OCI-LY1 (cell line): ENCODE data around the gene PAFAH2.

ENCODE experiments used
- H2AFZ ChIP-seq: fragments of 200-600 bp; sonication (generic), shearing (Covaris generic); 2 replicates; pipeline ENCODE4 v1.6.0; 2014; ENCODE audit warnings: antibody characterized with exemption, mild to moderate bottlenecking, low read length
- H3F3A ChIP-seq: fragments of 200-600 bp; sonication (generic), shearing (Covaris generic); 2 replicates; pipeline ENCODE4 v1.6.0; 2014; ENCODE audit warnings: mild to moderate bottlenecking, antibody characterized with exemption, low read length, moderate library complexity; ENCODE audit not compliant: insufficient read depth
- H3K27ac ChIP-seq: fragments of 200-600 bp; sonication (generic); 2 replicates; pipeline ENCODE4 v1.5.1; 2014; ENCODE audit warnings: low read length, mixed run types, mild to moderate bottlenecking, low read depth; ENCODE audit not compliant: poor library complexity, severe bottlenecking
- H3K27me3 ChIP-seq: fragments of 200-600 bp; sonication (generic); 2 replicates; pipeline ENCODE4 v1.6.0; 2014; ENCODE audit warnings: antibody characterized with exemption, mild to moderate bottlenecking, low read length, moderate library complexity; ENCODE audit not compliant: insufficient read depth
- H3K36me3 ChIP-seq: fragments of 200-600 bp; sonication (generic); 2 replicates; pipeline ENCODE4 v1.6.1; 2014; ENCODE audit warnings: mild to moderate bottlenecking, antibody characterized with exemption, low read length, moderate library complexity, mixed read lengths; ENCODE audit not compliant: insufficient read depth
- H3K4me1 ChIP-seq: fragments of 200-600 bp; sonication (generic); 2 replicates; pipeline ENCODE4 v1.5.1; 2014; ENCODE audit warnings: mild to moderate bottlenecking, low read length, moderate library complexity; ENCODE audit not compliant: insufficient read depth, severe bottlenecking
- H3K4me2 ChIP-seq: fragments of 200-600 bp; sonication (generic), shearing (Covaris generic); 2 replicates; pipeline ENCODE4 v1.6.1; 2014; ENCODE audit warnings: low read length
- H3K4me3 ChIP-seq: fragments of 200-600 bp; sonication (generic); 2 replicates; pipeline ENCODE4 v1.5.1; 2014; ENCODE audit warnings: low read length, low read depth, mild to moderate bottlenecking, mixed read lengths; ENCODE audit not compliant: poor library complexity, severe bottlenecking
- H3K79me2 ChIP-seq: fragments of 200-600 bp; shearing (Covaris generic); 2 replicates; pipeline ENCODE4 v1.6.1; 2016; ENCODE audit warnings: mixed run types, low read length, mixed read lengths; ENCODE audit not compliant: insufficient read depth
- H3K9ac ChIP-seq: fragments of 200-600 bp; sonication (generic), shearing (Covaris generic); 2 replicates; pipeline ENCODE4 v1.6.1; 2014; ENCODE audit warnings: mild to moderate bottlenecking, low read length, mixed read lengths
- H3K9me2 ChIP-seq: fragments of 200-600 bp; sonication (generic), shearing (Covaris generic); 2 replicates; pipeline ENCODE4 v1.6.1; 2014; ENCODE audit warnings: low read depth, mild to moderate bottlenecking, low read length, mixed read lengths
- H3K9me3 ChIP-seq: fragments of 200-600 bp; shearing (Covaris generic); 2 replicates; pipeline ENCODE4 v1.6.1; 2014; ENCODE audit warnings: low read length, mixed read lengths
- H4K20me1 ChIP-seq: fragments of 200-600 bp; sonication (generic), shearing (Covaris generic); 2 replicates; pipeline ENCODE4 v1.6.0; 2016; ENCODE audit warnings: mild to moderate bottlenecking, low read length; ENCODE audit not compliant: insufficient read depth
- EZH2 ChIP-seq: fragments of 200-600 bp; sonication (generic), shearing (Covaris generic); IDR thresholded peaks from 2 replicates; pipeline ENCODE4 v1.8.0; 2017; ENCODE audit warnings: borderline replicate concordance, mixed run types, mild to moderate bottlenecking, antibody characterized with exemption, low read length, moderate library complexity, mixed read lengths
- TF ChIP-seq, protein P1 (sequence below): fragments of 200-600 bp; sonication (generic), shearing (Covaris generic); IDR thresholded peaks from 2 replicates; pipeline ENCODE4 v1.5.1; 2017; ENCODE audit warnings: mild to moderate bottlenecking, antibody characterized with exemption, low read length, moderate library complexity, mixed read lengths

The PAFAH2 gene

DNA sequence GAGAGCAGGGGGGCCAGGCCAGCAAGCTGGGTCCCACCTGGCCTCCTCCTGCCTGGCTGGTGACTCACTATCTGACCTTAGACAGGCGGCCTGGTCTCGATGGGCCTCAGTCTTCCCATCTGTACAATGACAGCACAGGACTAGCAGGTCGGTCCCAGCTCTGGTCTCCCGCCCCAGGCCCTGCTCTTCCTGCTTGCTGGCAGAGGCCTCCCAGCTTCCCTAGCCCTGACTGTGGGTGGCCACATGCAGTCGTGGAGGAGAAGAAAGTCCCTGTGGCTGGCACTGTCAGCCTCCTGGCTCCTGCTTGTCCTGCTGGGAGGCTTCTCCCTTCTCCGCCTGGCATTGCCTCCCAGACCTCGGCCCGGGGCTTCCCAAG is 24.5 kb upstream of the PAFAH2 start:
- H3K4me1 ChIP-seq = no peaks in the 10 kb centered on the region
- H4K20me1 ChIP-seq = no peaks in the 10 kb centered on the region
- 0 out of 2 replicates have a peak, but pooled peaks cover 13% of the 10 kb centered on the region for H3K27me3 ChIP-seq
- no peaks in the 10 kb centered on the region for H3K9me2 ChIP-seq
- no peak overlapping the region for H3K4me3 ChIP-seq
- H3K36me3 ChIP-seq = no peaks in the 10 kb centered on the region
- no peaks in the 10 kb centered on the region for H3K9me3 ChIP-seq
- no peak overlapping the region for H2AFZ ChIP-seq
- no peak for TF ChIP-seq EZH2
- TF ChIP-seq, protein P1, sequence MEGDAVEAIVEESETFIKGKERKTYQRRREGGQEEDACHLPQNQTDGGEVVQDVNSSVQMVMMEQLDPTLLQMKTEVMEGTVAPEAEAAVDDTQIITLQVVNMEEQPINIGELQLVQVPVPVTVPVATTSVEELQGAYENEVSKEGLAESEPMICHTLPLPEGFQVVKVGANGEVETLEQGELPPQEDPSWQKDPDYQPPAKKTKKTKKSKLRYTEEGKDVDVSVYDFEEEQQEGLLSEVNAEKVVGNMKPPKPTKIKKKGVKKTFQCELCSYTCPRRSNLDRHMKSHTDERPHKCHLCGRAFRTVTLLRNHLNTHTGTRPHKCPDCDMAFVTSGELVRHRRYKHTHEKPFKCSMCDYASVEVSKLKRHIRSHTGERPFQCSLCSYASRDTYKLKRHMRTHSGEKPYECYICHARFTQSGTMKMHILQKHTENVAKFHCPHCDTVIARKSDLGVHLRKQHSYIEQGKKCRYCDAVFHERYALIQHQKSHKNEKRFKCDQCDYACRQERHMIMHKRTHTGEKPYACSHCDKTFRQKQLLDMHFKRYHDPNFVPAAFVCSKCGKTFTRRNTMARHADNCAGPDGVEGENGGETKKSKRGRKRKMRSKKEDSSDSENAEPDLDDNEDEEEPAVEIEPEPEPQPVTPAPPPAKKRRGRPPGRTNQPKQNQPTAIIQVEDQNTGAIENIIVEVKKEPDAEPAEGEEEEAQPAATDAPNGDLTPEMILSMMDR = no peak
- H3F3A ChIP-seq = no peaks in the 10 kb centered on the region
- no peak overlapping the region for H3K4me2 ChIP-seq
- no peaks in the 10 kb centered on the region for H3K79me2 ChIP-seq
- no peak overlapping the region for H3K27ac ChIP-seq
- no peak overlapping the region for H3K9ac ChIP-seq

DNA sequence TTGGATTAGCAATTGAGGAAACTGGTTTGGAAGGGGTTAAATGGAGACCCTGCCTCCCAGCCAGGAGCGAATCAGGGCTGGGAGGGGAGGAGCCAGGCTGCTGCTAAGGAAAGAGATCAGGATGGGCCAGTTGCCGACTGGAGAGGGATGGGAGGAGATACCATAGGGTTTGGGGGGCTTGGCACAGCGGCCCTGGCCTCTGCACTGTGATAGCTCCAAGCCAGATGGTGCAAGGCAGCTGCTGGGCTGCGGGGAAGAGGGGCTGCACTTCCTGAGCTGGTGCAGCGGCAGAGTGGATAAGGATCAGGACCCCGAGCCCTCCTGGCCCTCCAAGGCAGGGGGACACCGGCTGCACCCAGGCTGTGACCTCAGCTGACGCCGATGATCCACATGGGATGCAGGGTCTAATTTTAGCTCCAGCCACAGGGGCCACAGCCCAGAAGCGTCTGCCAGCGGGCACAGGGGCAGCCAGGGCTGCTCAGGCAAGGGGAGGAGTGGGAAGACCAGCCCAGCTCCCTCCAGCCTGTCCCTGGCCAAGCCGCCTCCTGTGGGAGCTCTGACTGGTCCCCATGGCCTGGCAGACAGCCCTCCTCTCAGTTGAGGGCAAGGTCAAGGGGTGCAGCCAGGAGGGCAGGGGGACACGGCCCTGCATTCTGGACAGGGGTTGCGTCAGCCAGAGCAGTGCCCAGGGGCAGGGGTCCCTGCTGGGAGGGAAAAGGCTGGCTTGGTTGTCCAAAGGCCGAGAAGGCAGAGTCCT is 24.0 kb upstream of the PAFAH2 start, which contains the start of gene EXTL1:
TSS of gene EXTL1 (plus strand) at position 129 of the 757 bp plus-strand sequence. CDS start 872 bp downstream, outside the sequence.
- Histone ChIP-seq H3K9me3 (no peaks in the 10 kb centered on the region), H3K9ac (no peak within 1 kb of the TSS), H3F3A (no peaks in the 10 kb centered on the region), H4K20me1 (no peaks in the 10 kb centered on the region), H3K79me2 (no peaks in the 10 kb centered on the region), H3K4me1 (no peaks in the 10 kb centered on the region), H3K27ac (no peak within 1 kb of the TSS), H3K4me2 (no peak within 1 kb of the TSS), H3K36me3 (no peaks in the 10 kb centered on the region), H3K27me3 (0 out of 2 replicates have a peak, but pooled peaks cover 14% of the 10 kb centered on the region), H3K9me2 (no peaks in the 10 kb centered on the region), H3K4me3 (no peak within 1 kb of the TSS), H2AFZ (no peak within 1 kb of the TSS)
- no peak for TF ChIP-seq EZH2
- TF ChIP-seq, protein P1 = no peak

DNA sequence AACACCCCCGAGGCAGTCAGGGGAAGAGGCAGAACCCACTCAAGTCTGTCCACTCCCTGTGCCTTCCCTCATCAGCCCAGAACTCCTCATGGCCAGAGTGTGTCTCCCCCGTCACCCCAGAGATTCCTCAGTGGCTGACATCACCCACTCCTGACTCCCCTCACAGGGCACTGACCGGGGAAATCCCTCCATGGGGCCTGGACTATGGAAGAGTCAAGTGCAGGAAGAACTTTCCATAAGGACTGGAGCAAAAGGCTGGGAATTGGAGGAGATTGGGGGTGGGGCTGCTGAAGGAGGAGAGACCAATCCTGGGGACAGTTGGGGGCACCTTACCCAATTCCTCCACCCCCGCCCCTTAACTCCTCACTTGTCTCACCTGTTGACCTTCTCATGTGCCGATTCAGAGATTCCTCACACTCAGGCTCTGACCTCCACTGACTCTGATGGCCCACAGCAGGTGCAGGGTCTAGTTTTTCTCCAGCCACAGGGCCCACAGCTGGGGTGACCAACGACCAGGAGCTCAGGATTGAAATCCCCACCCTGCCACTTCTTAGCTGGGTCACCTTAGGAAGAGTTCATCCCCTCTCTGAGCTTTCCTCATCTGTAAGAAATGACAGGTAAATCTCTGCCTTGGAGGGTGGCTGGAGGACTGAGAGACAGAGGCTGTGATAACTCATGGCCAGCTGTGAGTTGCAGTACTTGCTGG is 23.2 kb upstream of the PAFAH2 start:
- TF ChIP-seq, protein P1 = no peak
- no peak for TF ChIP-seq EZH2
- H3K4me1 ChIP-seq = no peaks in the 10 kb centered on the region
- H3K27ac ChIP-seq = no peak overlapping the region
- no peak overlapping the region for H3K4me2 ChIP-seq
- no peak overlapping the region for H3K9ac ChIP-seq
- no peaks in the 10 kb centered on the region for H3K9me2 ChIP-seq
- H4K20me1 ChIP-seq = no peaks in the 10 kb centered on the region
- no peaks in the 10 kb centered on the region for H3F3A ChIP-seq
- 0 out of 2 replicates have a peak, but pooled peaks cover 14% of the 10 kb centered on the region for H3K27me3 ChIP-seq
- no peaks in the 10 kb centered on the region for H3K36me3 ChIP-seq
- H3K9me3 ChIP-seq = no peaks in the 10 kb centered on the region
- H3K4me3 ChIP-seq = no peak overlapping the region
- no peak overlapping the region for H2AFZ ChIP-seq
- H3K79me2 ChIP-seq = no peaks in the 10 kb centered on the region
